Measurements from ENCODE around the gene CPT1B.

Gene CPT1B

DNA sequence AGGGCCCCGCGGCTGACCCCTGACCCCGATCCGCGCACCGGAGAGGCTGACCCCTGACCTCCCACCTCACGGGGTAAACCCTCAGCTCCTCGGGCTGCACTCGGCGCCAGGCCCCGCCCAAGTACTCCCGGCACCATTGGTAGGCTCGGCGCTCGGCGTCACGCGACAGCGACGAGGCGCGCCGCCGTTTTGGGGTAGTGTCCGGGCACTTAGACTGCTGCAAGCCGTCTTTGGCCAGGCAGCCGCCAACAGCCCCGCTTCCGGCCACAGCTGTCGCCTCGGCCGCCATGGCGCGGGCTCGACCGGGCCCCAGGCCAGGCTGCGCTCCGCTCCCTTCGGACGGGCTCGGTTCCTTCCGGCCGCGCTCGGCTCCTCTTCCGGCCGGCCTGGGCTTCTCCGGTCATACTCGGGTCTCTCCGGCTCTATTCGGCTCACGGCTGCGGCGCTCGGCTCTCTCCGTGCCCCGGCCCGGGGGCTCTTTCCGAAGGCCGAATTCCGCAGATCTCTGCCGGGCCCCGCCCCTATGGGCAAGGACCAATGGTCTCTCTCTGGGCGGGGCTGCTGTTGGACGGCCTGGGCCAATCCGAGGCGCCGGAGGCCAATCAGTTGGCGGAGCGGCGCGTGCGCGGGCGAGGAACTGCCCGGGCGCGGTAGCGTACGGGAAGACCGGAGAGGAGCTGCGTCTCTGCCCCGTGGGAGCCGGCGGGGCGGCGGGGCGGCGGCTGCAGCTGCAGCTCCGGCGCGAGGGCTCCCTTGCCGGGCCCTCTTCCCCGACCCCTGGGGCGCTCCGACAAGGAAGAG, 4.5 kb upstream of the CPT1B start, which contains the start of gene CHKB:
Gene CHKB (minus strand): TSS at position 357 of the 801 bp plus-strand sequence. CDS start 68 bp downstream, at position 289.
- peak; percentile 85 for DNase-seq (ENCODE audit: low read depth)
- H3K4me3 ChIP-seq (ENCODE audit: control insufficient read depth, low read depth, low read length), result peak within 1 kb of the TSS; percentile 78
- TF ChIP-seq, protein P1, sequence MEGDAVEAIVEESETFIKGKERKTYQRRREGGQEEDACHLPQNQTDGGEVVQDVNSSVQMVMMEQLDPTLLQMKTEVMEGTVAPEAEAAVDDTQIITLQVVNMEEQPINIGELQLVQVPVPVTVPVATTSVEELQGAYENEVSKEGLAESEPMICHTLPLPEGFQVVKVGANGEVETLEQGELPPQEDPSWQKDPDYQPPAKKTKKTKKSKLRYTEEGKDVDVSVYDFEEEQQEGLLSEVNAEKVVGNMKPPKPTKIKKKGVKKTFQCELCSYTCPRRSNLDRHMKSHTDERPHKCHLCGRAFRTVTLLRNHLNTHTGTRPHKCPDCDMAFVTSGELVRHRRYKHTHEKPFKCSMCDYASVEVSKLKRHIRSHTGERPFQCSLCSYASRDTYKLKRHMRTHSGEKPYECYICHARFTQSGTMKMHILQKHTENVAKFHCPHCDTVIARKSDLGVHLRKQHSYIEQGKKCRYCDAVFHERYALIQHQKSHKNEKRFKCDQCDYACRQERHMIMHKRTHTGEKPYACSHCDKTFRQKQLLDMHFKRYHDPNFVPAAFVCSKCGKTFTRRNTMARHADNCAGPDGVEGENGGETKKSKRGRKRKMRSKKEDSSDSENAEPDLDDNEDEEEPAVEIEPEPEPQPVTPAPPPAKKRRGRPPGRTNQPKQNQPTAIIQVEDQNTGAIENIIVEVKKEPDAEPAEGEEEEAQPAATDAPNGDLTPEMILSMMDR (IDR thresholded peaks at IDR 0.05; ENCODE audit: control insufficient read depth, insufficient read depth, low read depth, low read length, missing control alignments), result no peak

DNA sequence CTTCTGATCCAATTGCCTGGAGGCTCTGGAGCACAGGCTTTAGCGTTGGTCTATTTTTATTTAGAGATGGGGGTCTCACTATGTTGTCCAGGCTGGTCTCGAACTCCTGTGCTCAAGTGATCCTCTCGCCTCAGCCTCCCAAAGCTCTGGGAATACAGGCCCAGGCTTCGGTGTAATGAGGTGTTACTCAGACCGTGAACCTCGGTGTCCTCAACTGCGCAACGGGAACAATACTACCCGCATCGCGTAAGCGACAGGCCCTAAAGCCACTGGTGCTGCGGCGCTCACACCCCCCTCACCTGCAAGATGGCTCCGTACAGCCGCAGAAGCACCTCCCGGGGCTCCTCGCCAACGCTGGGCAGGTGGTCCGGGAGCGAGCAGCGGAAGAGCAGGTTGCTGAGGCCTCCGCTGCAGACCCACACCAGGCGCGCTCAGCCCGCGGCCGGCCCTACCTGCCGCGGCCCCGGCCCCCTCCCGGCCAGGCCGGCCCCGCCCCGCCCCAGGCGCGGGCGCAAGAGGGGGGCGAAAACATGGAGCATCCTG, 3.8 kb upstream of the CPT1B start:
- peak overlapping the region; percentile 78 for H3K4me3 ChIP-seq (ENCODE audit: control insufficient read depth, low read depth, low read length)
- TF ChIP-seq, protein P1 (IDR thresholded peaks at IDR 0.05; ENCODE audit: control insufficient read depth, insufficient read depth, low read depth, low read length, missing control alignments), result no peak
- no peak for DNase-seq (ENCODE audit: low read depth)

DNA sequence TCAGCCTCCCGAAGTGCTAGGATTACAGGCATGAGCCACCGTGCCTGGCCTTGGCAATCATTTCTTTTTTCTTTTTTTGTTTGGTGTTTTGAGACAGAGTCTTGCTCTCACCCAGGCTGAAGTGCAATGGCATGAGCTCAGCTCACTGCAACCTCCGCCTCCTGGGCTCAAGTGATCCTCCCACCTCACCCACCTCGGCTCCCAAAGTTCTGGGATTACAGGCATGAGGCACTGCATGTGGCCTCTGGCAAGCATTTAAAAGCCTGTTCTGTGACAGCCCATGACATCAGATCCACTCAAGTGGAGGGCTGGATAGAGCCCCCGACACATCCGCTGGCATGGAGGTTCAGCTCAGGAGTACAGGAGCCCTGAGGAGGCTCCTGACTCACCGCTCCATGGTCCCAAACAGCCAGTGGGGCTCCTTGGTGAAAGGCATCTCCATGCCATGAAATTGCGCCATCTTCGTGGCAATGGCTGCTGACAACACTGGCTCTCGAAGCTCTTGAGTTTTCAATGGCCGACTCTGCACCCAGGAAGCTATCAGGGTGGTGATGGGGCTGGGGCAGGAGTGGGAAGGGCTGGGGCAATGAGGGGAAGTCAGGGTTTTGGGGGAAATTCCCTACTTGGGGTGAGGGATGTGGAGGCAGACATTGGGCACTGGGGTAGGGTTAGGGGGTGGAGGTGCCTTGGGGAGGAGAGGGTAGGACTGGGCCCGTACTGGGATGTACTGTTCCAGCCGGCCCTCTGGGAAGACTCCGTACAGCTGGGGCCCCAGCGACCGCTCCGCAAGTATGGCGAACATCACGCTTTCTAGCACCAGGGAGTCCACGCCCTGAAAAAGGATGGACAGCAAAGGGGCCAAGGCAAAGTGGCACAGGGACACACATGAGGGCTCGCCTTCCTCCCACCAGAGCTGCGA, 3.1 kb upstream of the CPT1B start:
- TF ChIP-seq, protein P1 (IDR thresholded peaks at IDR 0.05; ENCODE audit: control insufficient read depth, insufficient read depth, low read depth, low read length, missing control alignments), result no peak
- DNase-seq (ENCODE audit: low read depth), result no peak
- peak overlapping the region; percentile 78 for H3K4me3 ChIP-seq (ENCODE audit: control insufficient read depth, low read depth, low read length)

DNA sequence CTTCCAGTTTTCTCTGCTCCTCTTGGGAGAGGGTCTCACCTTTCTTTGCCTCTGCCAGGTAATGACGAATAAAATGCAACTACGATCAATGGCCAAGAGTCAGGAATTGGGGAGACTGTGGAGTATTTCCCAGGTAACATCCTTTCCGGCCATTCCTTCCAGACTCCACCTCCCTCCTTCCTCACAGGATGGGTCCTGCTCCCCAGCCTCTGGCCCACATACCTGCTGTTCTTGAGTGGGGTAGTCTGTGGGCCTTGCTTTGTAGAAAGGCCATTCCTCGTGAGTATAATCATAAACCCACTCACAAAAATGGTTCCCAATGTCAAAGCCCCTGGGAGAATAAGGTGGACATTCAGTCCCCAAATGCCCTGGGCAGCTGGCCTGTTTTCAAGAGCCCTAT, 1.5 kb upstream of the CPT1B start:
- H3K4me3 ChIP-seq (ENCODE audit: control insufficient read depth, low read depth, low read length), result no peak overlapping the region
- TF ChIP-seq, protein P1 (IDR thresholded peaks at IDR 0.05; ENCODE audit: control insufficient read depth, insufficient read depth, low read depth, low read length, missing control alignments), result no peak
- no peak for DNase-seq (ENCODE audit: low read depth)

DNA sequence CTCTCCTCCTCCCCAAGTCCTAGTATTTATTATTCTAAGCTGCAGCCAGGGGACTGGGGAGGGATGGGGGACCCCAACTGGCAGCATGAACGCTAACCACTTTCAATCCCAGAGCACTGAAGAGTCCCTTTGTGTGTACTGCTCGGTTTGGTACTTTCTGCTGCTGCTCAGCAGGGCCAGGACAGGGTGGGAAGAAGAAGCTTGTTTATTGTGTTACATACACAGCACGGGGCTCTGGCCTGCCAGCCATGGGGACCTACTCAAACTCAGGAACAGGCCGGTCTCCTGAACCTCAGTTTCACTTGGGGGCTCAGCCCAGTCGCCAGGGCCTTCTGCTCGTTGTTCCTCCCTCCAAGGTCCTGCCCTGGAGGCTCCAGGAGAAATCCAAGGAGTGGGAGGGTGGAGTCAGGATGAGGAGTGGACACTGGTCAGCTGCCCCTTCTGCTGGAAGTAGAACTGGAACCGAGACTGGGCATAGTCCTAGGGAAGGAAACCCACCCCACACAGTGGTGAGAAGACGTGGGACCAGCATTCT, 616 bp upstream of the CPT1B start:
- TF ChIP-seq, protein P1 (IDR thresholded peaks at IDR 0.05; ENCODE audit: control insufficient read depth, insufficient read depth, low read depth, low read length, missing control alignments), result no peak
- no peak for DNase-seq (ENCODE audit: low read depth)
- no peak overlapping the region for H3K4me3 ChIP-seq (ENCODE audit: control insufficient read depth, low read depth, low read length)

DNA sequence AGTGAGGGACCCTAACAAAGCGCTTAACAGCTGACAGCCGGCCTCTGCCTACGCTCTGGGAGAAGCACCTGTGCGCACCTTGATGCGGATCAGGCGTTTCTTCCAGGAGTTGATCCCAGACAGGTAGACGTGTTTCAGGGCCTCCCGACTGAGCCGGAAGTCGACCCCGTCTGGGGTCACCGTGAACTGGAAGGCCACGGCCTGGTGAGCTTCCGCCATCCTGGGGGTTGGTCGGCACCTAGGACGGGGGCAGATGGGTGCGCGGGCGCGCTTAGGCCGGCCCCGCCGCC, 585 bp downstream of the CPT1B start:
- no peak for DNase-seq (ENCODE audit: low read depth)
- no peak overlapping the region for H3K4me3 ChIP-seq (ENCODE audit: control insufficient read depth, low read depth, low read length)
- TF ChIP-seq, protein P1 (IDR thresholded peaks at IDR 0.05; ENCODE audit: control insufficient read depth, insufficient read depth, low read depth, low read length, missing control alignments), result no peak

Data from AG09309 (cell line).